Body of pancreas (tissue), 4 donors: Measurements from ENCODE around the gene CYS1.

ENCODE experiments used
- POLR2A ChIP-seq, 3 donors: fragments of 450-650 bp; IDR thresholded peaks; one replicate each; pipeline ENCODE4 v1.6.1; 2016; ENCODE audit warnings: antibody characterized with exemption in 3 of 3, mild to moderate bottlenecking in 2 of 3
- TF ChIP-seq, protein P1 (sequence below), 7 experiments: fragments of 450-650 bp in 4 of 7; fragments of 200-600 bp in 3 of 7; sonication (generic) in 3 of 7; IDR thresholded peaks; one replicate each; pipeline ENCODE4 v1.5.1; 2016 to 2019; ENCODE audit warnings: antibody characterized with exemption in 7 of 7

DNA sequence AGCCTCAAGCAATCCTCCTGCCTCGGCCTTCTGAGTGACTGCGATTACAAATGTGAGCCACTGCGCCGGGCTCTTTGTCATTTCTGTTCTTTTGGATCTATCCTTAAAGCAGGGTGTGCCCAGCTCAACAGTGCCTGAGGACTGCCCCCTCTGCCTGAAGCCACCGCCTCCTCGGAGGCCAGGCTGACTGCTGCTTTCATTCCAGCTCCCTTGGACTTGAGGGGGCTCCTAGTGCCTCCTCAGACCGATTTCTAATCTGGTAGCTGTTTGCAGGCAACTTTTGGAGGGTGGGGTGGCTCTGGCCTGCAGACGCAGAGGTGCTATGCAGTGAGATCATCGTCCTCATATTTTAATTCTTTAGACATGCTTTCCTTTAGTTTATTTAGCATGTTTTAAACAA, 72.8 kb downstream of the CYS1 start:
- TF ChIP-seq, protein P1, sequence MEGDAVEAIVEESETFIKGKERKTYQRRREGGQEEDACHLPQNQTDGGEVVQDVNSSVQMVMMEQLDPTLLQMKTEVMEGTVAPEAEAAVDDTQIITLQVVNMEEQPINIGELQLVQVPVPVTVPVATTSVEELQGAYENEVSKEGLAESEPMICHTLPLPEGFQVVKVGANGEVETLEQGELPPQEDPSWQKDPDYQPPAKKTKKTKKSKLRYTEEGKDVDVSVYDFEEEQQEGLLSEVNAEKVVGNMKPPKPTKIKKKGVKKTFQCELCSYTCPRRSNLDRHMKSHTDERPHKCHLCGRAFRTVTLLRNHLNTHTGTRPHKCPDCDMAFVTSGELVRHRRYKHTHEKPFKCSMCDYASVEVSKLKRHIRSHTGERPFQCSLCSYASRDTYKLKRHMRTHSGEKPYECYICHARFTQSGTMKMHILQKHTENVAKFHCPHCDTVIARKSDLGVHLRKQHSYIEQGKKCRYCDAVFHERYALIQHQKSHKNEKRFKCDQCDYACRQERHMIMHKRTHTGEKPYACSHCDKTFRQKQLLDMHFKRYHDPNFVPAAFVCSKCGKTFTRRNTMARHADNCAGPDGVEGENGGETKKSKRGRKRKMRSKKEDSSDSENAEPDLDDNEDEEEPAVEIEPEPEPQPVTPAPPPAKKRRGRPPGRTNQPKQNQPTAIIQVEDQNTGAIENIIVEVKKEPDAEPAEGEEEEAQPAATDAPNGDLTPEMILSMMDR (IDR thresholded peaks at IDR 0.05), result no peak
- no peak for TF ChIP-seq POLR2A (IDR thresholded peaks at IDR 0.05)
